Endothelial cell of umbilical vein (primary cell): ENCODE data around the gene NCAN. TPM values are rescaled to one million over a fixed set of nuclear protein-coding genes. Genes with fewer than 3 reads are reported as not detected.
A peak's percentile ranks its signal among the peaks of the same experiment; 100 is the strongest.

Source experiments
- BruUV-seq: library from RNA; stranded (reverse); fragments of 400-500 nt; replicated peaks from 2 replicates; lab custom pipeline; 2021; lab: Mats Ljungman, UMichigan
- CTCF ChIA-PET: fragments of 300-600, 350-600 bp; sonication (Branson Sonifier 250); formaldehyde crosslinking; loops from one replicate; lab custom pipeline; 2021; ENCODE audit warnings: antibody characterized with exemption, inconsistent platforms; lab: Charles Lee
- POLR2A ChIA-PET: fragments of 300-600, 350-600 bp; sonication (Branson Sonifier 250); formaldehyde crosslinking; loops from one replicate; lab custom pipeline; 2021; ENCODE audit warnings: antibody characterized with exemption, inconsistent platforms; lab: Charles Lee
- DNase-seq: peaks from one replicate; pipeline ENCODE4 v3.0.0-alpha.2; 2011; ENCODE audit warnings: low read depth, low spot score
- FAIRE-seq: peaks from 2 replicates; lab custom pipeline; 2011; peaks lifted over from hg19 to GRCh38; lab: Jason Lieb, UNC
- H2AFZ ChIP-seq: 2 replicates; pipeline ENCODE4 v1.6.0; 2012; ENCODE audit warnings: low read depth, low read length, control low read depth, inconsistent platforms
- H3K27ac ChIP-seq: 2 replicates; pipeline ENCODE4 v1.5.1; 2011; ENCODE audit warnings: low read depth, mild to moderate bottlenecking, control low read depth, low read length, moderate library complexity; ENCODE audit not compliant: insufficient read depth
- H3K27me3 ChIP-seq, 2 experiments: 2 replicates each; pipeline versions ENCODE4 v1.6.0 to v1.6.1; 2011; ENCODE audit warnings: low read length in 2 of 2, mixed read lengths in 1 of 2; ENCODE audit not compliant: control insufficient read depth in 2 of 2, insufficient read depth in 2 of 2
- H3K36me3 ChIP-seq, 2 experiments: 2 replicates in 1 of 2; 3 replicates in 1 of 2; pipeline ENCODE4 v1.5.1; 2011; ENCODE audit warnings: low read length in 2 of 2, mild to moderate bottlenecking in 1 of 2, moderate library complexity in 1 of 2; ENCODE audit not compliant: control insufficient read depth in 2 of 2, insufficient read depth in 2 of 2; ENCODE audit errors: extremely low read depth in 1 of 2
- H3K4me1 ChIP-seq: 3 replicates; pipeline ENCODE4 v1.5.1; 2011; ENCODE audit warnings: mild to moderate bottlenecking, low read length; ENCODE audit not compliant: control insufficient read depth, insufficient read depth; ENCODE audit errors: extremely low read depth
- H3K4me2 ChIP-seq: 2 replicates; pipeline ENCODE4 v1.6.1; 2011; ENCODE audit warnings: low read length, control low read depth, mixed read lengths; ENCODE audit not compliant: insufficient read depth
- H3K4me3 ChIP-seq, 3 experiments: fragments of 200-600 bp in 1 of 3; sonication (generic), shearing (Covaris generic) in 1 of 3; replicated peaks in 1 of 3; 2 replicates each; pipeline ENCODE4 v1.5.1; 2011 to 2016; ENCODE audit warnings: control low read depth in 3 of 3, low read length in 3 of 3, mild to moderate bottlenecking in 2 of 3, inconsistent platforms in 1 of 3, low read depth in 1 of 3, moderate library complexity in 1 of 3; ENCODE audit not compliant: insufficient read depth in 1 of 3
- H3K79me2 ChIP-seq: 2 replicates; pipeline ENCODE4 v1.6.0; 2012; ENCODE audit warnings: low read length, inconsistent platforms; ENCODE audit not compliant: control insufficient read depth, insufficient read depth
- H3K9ac ChIP-seq: replicated peaks from 2 replicates; pipeline ENCODE3; 2011; ENCODE audit warnings: low read length, control low read depth; ENCODE audit not compliant: insufficient read depth; ENCODE audit errors: extremely low read depth
- H3K9me1 ChIP-seq: replicated peaks from 3 replicates; pipeline ENCODE4 v1.6.0; 2011; ENCODE audit warnings: mild to moderate bottlenecking, low read length; ENCODE audit not compliant: control insufficient read depth, insufficient read depth; ENCODE audit errors: extremely low read depth
- H3K9me3 ChIP-seq: replicated peaks from 2 replicates; pipeline ENCODE4 v1.5.1; 2012; ENCODE audit warnings: low read length, inconsistent platforms; ENCODE audit not compliant: control insufficient read depth, insufficient read depth
- H4K20me1 ChIP-seq: replicated peaks from 2 replicates; pipeline ENCODE3; 2011; ENCODE audit warnings: mild to moderate bottlenecking, low read length; ENCODE audit not compliant: control insufficient read depth, insufficient read depth; ENCODE audit errors: extremely low read depth
- EZH2 ChIP-seq: IDR thresholded peaks from 2 replicates; pipeline ENCODE4 v1.6.1; 2012; ENCODE audit warnings: borderline replicate concordance, low read depth, mild to moderate bottlenecking, moderate library complexity, low read length, inconsistent platforms; ENCODE audit not compliant: severe bottlenecking
- FOS ChIP-seq: IDR thresholded peaks from 2 replicates; pipeline ENCODE4 v1.6.1; 2011; ENCODE audit warnings: mild to moderate bottlenecking, low read length, moderate library complexity, borderline replicate concordance; ENCODE audit not compliant: insufficient read depth
- GATA2 ChIP-seq: IDR thresholded peaks from 2 replicates; pipeline ENCODE4 v1.7.0; 2011; ENCODE audit warnings: low read depth, mild to moderate bottlenecking, moderate library complexity, mixed read lengths, low read length; ENCODE audit not compliant: insufficient read length, insufficient read depth
- JUN ChIP-seq: IDR thresholded peaks from 2 replicates; pipeline ENCODE4 v1.6.1; 2011; ENCODE audit warnings: borderline replicate concordance, low read depth; ENCODE audit not compliant: insufficient read length, insufficient read depth
- MYC ChIP-seq: IDR thresholded peaks from one replicate; pipeline ENCODE4 v1.6.1; 2011; ENCODE audit warnings: mild to moderate bottlenecking, low read depth, low read length
- POLR2A ChIP-seq: IDR thresholded peaks from 2 replicates; pipeline ENCODE4 v1.6.1; 2012; ENCODE audit warnings: low read depth, mild to moderate bottlenecking, control low read depth, low read length
- POLR2AphosphoS5 ChIP-seq: IDR thresholded peaks from 2 replicates; pipeline ENCODE4 v1.6.1; 2012; ENCODE audit warnings: low read depth, mild to moderate bottlenecking, control low read depth, low read length, moderate library complexity; ENCODE audit not compliant: insufficient read depth
- dilution Hi-C: fragments of 300-500 bp; cut with MboI; formaldehyde crosslinking; loops from one replicate; pipeline ENCODE4 v1.15.0; 2019; ENCODE audit warnings: low sequenced_read_pairs; ENCODE audit not compliant: extremely low pct_ligation_motif_present
- intact Hi-C: fragments of 100-400 bp; cut with micrococcal nuclease; formaldehyde crosslinking; loops from one replicate; pipeline ENCODE4 v1.10.0; 2022
- polyA plus RNA-seq, 4 experiments: library from polyadenylated mRNA; depleted of rRNA in 3 of 4; stranded (reverse) in 3 of 4; unstranded in 1 of 4; fragments of >200 nt; gene quantifications; 2 replicates each; pipeline versions ENCODE4 v1.2.1 to v1.2.3, GENCODE V29; 2011 to 2012; ENCODE audit warnings: missing spikeins in 1 of 4
- total RNA-seq: library from RNA; stranded (reverse); gene quantifications from 2 replicates; pipeline ENCODE4 v1.2.3, GENCODE V29; 2021
- TF ChIP-seq, protein P1 (sequence below), 2 donors: IDR thresholded peaks; 1 replicate in 1 of 2; 2 replicates in 1 of 2; pipeline ENCODE4 v1.5.1; 2011; ENCODE audit warnings: low read length in 2 of 2, mild to moderate bottlenecking in 2 of 2, moderate library complexity in 2 of 2, control low read depth in 1 of 2, inconsistent platforms in 1 of 2, low read depth in 1 of 2; ENCODE audit not compliant: insufficient read depth in 1 of 2; ENCODE audit errors: extremely low read depth in 1 of 2
- TF ChIP-seq, protein P2 (sequence below): IDR thresholded peaks from 2 replicates; pipeline ENCODE4 v1.6.1; 2011; ENCODE audit not compliant: insufficient read depth, insufficient read length

Gene NCAN
- total and polyA plus RNA-seq, 2 donors (not counting 3 experiments of a cell fraction or from before 2014, with no cell fraction given), result not detected

DNA sequence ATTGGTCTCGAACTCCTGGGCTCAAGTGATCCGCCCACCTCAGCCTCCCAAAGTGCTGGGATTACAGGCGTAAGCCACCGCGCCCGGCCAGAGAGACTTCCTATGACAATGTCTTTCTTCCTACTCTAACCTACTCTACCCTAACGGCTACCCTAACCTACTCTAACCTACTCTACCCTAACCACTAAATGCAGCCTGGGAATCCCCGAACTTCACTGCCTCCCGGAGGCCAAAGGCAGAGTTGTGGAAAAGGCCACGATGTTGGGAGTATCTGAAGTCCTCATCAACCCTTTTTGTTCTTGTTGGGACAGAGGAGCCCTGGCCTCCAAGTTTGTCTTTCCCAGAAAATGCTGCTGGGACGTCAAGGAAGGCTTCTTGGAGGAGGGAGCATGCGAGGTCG, 7.6 kb upstream of the NCAN start:
- CTCF ChIA-PET, result no interaction called here
- BruUV-seq, result TSS peak; percentile 16
- POLR2A ChIA-PET, result no interaction called here

DNA sequence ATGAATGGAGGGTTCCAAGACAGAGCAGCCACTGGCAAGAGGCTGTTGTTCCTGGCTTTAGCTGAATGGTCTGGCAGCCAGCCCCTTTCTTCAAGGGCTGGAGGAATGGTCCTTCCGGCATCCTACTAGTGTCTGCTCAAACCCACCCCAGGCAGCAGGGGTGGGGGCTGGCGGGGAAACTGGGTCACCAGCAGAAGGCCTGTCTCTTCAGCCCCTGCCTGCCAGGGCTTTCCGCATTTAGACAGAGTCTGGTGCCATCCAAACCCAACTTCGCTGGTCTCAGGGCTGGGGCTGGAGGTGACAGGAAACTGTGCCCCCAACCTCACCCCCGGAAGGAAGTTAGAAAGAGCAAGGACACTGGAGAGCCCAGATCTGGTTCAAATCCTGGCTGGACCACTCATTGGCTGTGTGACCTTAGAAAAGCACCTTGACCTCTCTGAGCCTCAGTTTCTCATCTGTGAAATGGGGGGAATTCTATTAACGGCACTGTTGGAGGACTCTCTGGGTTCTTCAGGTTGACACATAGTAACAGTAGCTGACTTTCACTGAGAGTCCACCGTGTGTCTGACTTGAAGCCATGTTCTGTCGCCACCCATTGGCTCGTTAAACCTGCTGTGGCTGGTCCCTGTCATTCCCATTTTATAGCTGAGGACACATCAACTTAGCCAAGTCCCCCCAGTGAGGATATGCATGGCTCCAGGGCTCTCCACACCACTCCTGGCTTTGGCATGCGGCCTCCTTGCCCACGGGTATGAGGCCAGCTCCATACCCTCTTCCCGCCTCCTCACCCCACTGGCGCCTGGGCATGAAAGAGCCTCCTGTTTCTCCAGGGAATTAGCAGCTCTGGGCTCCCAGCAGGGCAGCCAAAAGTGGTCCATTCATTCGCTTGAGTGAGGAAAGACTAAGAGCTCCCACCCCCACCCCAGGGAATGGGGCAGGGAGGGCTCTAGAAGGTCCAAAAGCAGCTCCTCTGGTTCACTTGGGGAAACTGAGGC, 6.0 kb upstream of the NCAN start:
- TF ChIP-seq MYC (no peak), FOS (no peak), GATA2 (no peak), JUN (no peak), EZH2 (no peak), POLR2A (no peak), POLR2AphosphoS5 (no peak)
- TF ChIP-seq, protein P1, sequence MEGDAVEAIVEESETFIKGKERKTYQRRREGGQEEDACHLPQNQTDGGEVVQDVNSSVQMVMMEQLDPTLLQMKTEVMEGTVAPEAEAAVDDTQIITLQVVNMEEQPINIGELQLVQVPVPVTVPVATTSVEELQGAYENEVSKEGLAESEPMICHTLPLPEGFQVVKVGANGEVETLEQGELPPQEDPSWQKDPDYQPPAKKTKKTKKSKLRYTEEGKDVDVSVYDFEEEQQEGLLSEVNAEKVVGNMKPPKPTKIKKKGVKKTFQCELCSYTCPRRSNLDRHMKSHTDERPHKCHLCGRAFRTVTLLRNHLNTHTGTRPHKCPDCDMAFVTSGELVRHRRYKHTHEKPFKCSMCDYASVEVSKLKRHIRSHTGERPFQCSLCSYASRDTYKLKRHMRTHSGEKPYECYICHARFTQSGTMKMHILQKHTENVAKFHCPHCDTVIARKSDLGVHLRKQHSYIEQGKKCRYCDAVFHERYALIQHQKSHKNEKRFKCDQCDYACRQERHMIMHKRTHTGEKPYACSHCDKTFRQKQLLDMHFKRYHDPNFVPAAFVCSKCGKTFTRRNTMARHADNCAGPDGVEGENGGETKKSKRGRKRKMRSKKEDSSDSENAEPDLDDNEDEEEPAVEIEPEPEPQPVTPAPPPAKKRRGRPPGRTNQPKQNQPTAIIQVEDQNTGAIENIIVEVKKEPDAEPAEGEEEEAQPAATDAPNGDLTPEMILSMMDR (IDR thresholded peaks at IDR 0.05; ENCODE audit: extremely low read depth in 1 of 2, insufficient read depth in 1 of 2, low read depth in 1 of 2, low read length in 2 of 2), result no peak
- TF ChIP-seq, protein P2, sequence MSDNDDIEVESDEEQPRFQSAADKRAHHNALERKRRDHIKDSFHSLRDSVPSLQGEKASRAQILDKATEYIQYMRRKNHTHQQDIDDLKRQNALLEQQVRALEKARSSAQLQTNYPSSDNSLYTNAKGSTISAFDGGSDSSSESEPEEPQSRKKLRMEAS, result no peak
- Histone ChIP-seq H3K4me3 (no peak overlapping the region), H3K27me3 (no peaks in the 10 kb centered on the region), H3K9me1 (no peaks in the 10 kb centered on the region), H3K27ac (no peak overlapping the region), H2AFZ (no peak overlapping the region), H3K9me3 (no peaks in the 10 kb centered on the region), H3K4me1 (peaks cover 6% of the 10 kb centered on the region), H4K20me1 (no peaks in the 10 kb centered on the region), H3K4me2 (no peak overlapping the region), H3K9ac (no peak overlapping the region), H3K79me2 (peaks cover 12% of the 10 kb centered on the region), H3K36me3 (peaks cover 0 to 4% of the 10 kb centered on the region in 2 experiments)
- dilution Hi-C loops, result no loop called here
- ChIA-PET CTCF (no interaction called here), POLR2A (no interaction called here)
- no TSS peak for BruUV-seq
- no peak for FAIRE-seq
- intact Hi-C loops, result no loop called here
- no peak for DNase-seq

More for the DNA sequence above, 7.6 kb upstream of the NCAN start:
- FAIRE-seq (no peak), DNase-seq (no peak)
- H4K20me1 ChIP-seq, result no peaks in the 10 kb centered on the region
- no peaks in the 10 kb centered on the region for H3K9me1 ChIP-seq
- no peaks in the 10 kb centered on the region for H3K27me3 ChIP-seq
- no peaks in the 10 kb centered on the region for H3K9me3 ChIP-seq
- no peak overlapping the region for H3K4me2 ChIP-seq
- peaks cover 12% of the 10 kb centered on the region for H3K79me2 ChIP-seq
- H3K27ac ChIP-seq, result no peak overlapping the region
- dilution Hi-C loops, result no loop called here
- peaks cover 5 to 6% of the 10 kb centered on the region in 2 experiments for H3K36me3 ChIP-seq
- intact Hi-C loops, result no loop called here
- no peak overlapping the region for H2AFZ ChIP-seq
- no peak overlapping the region for H3K9ac ChIP-seq
- H3K4me3 ChIP-seq, result no peak overlapping the region
- peaks cover 6% of the 10 kb centered on the region for H3K4me1 ChIP-seq
- TF ChIP-seq GATA2 (no peak), MYC (no peak), FOS (no peak)
